Stimulated activated CD8-positive, alpha-beta memory T cell treated with anti-CD3 and anti-CD28 coated beads, Interleukin-4, amount 100 ng/mL, for 48 hours (primary cell): ENCODE data around the gene SMPD3.

ENCODE experiments used
- DNase-seq: peaks from one replicate; pipeline ENCODE4 v3.0.0-alpha.2; 2020

The SMPD3 gene

GRCh38 chr16:68319185-68319908 is 129.0 kb downstream of the SMPD3 start:
- peak; percentile 70 for DNase-seq

GRCh38 chr16:68313116-68313515 is 135.2 kb downstream of the SMPD3 start:
- no peak for DNase-seq

- DNase-seq, result peak; percentile 93
These were observed 137.4 kb downstream of the SMPD3 start, which contains the start of the genes PRMT7 and SLC7A6OS for GRCh38 chr16:68310774-68311511. Gene PRMT7 (plus strand): TSS chr16:68311019. CDS start chr16:68315980, 4,961 bp downstream. Gene SLC7A6OS (minus strand): TSS chr16:68310946. CDS start chr16:68310926, 20 bp downstream.

GRCh38 chr16:68310437-68310773 is 137.9 kb downstream of the SMPD3 start:
- no peak for DNase-seq

GRCh38 chr16:68309799-68310198 is 138.5 kb downstream of the SMPD3 start:
- DNase-seq, result no peak
